ENCODE data around the gene PTPRN2. TPM values are rescaled to one million over a fixed set of nuclear protein-coding genes. Genes with fewer than 3 reads are reported as not detected.

The PTPRN2 gene
- total RNA-seq, 4 donors from 2014 or later, result 2.0 to 9.5 (median 2.6) TPM

DNA sequence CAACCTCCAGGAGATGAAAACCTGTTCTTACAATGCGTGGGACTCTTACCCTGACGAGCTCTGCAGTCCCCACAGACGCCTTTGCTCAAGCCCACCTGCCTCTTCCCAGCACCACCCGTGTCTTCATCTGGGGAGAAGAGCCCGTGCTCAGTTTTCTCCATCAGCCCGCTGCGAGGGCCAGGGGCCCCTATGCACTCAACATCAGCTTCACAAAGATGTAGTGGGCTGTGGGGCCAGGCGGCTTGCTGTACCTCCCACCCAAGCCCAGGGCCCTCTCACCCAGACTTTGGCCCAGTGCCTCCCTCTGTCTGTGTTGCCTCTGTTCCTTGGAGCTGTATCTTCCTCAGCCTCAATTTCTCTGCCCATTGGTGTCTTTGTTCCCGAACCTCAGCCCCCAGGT is 814.3 kb downstream of the PTPRN2 start:
- DNase-seq (ENCODE audit: low spot score) (no peak), ATAC-seq (ENCODE audit: low FRiP score) (no peak)
- TF ChIP-seq, protein P1, sequence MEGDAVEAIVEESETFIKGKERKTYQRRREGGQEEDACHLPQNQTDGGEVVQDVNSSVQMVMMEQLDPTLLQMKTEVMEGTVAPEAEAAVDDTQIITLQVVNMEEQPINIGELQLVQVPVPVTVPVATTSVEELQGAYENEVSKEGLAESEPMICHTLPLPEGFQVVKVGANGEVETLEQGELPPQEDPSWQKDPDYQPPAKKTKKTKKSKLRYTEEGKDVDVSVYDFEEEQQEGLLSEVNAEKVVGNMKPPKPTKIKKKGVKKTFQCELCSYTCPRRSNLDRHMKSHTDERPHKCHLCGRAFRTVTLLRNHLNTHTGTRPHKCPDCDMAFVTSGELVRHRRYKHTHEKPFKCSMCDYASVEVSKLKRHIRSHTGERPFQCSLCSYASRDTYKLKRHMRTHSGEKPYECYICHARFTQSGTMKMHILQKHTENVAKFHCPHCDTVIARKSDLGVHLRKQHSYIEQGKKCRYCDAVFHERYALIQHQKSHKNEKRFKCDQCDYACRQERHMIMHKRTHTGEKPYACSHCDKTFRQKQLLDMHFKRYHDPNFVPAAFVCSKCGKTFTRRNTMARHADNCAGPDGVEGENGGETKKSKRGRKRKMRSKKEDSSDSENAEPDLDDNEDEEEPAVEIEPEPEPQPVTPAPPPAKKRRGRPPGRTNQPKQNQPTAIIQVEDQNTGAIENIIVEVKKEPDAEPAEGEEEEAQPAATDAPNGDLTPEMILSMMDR (IDR thresholded peaks at IDR 0.05), result no peak

DNA sequence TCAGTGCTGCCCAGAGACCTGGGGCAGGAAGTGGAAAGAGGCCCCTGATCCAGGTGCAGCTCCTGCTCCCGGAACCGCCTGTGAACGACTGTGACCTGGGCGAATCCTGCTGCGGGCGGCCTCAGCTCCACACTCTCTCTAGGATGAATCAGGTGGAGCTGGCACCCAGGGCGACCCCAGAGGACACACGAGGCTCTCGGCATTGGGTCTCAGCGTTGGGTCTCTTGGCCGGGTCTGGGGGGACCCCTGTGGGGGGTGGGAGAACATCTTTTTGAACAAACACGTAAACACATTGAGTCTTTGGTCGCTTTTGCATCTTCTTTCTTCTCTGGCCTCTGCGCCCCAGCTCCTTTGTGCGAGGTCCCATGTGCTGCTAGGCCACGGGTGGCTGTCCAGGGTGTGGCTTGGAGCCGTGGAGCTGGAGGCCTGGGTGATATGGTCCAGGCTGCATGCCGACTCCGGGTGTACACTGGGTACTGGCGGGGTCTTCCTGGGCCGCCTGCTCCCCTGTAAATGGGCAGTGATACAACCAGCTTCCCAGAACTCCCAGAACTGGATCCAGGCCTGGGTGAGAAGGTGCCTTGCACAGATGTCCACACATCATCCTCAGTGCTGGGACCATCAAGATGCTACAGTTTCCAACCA is 815.0 kb downstream of the PTPRN2 start:
- TF ChIP-seq, protein P1 (IDR thresholded peaks at IDR 0.05), result no peak
- ATAC-seq (ENCODE audit: low FRiP score), result no peak
- DNase-seq (ENCODE audit: low spot score), result no peak

DNA sequence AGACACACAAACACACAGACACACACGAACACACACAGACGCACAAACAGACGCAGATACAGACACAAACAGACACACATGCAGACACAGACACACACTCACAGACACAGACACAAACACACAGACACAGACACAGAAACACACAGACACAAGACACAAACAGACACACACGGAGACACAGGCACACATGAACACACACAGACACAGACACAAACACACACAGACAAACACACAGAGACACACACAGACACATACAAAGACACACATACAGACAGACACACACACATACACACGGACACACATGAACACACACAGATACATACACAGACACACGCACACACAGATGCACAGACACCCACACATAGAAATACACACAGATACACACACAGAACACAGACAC is 815.9 kb downstream of the PTPRN2 start:
- TF ChIP-seq, protein P1 (IDR thresholded peaks at IDR 0.05), result no peak
- ATAC-seq (ENCODE audit: low FRiP score) (no peak), DNase-seq (ENCODE audit: low spot score) (no peak)

DNA sequence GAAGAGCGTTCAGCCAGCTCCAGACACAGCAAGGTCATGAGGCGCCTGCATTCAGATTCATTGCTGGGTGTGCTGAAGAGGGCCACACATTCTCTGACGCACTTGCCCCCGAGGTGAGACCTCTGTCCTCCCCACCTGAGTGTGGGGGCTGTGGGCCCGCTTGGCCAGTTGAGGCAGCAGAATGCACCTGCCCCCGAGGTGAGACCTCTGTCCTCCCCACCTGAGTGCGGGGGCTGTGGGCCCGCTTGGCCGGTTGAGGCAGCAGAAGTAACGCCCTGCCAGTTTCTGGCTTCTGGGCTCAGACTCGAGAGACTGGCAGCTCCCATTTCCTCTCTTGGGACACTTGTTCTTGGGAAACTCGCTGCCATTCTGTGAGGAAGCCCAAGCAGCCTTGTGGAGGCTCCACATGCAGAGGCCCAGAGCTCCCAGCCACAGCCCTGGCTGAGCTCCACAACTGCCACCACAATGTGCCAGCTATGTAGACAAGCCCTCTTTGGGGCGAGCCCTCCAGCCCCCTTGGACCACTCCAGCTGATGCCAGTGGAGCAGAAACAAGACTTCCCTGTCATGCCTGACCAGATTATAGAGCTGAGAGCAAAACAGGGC is 816.8 kb downstream of the PTPRN2 start:
- ATAC-seq (ENCODE audit: low FRiP score) (no peak), DNase-seq (ENCODE audit: low spot score) (no peak)
- TF ChIP-seq, protein P1 (IDR thresholded peaks at IDR 0.05), result no peak

DNA sequence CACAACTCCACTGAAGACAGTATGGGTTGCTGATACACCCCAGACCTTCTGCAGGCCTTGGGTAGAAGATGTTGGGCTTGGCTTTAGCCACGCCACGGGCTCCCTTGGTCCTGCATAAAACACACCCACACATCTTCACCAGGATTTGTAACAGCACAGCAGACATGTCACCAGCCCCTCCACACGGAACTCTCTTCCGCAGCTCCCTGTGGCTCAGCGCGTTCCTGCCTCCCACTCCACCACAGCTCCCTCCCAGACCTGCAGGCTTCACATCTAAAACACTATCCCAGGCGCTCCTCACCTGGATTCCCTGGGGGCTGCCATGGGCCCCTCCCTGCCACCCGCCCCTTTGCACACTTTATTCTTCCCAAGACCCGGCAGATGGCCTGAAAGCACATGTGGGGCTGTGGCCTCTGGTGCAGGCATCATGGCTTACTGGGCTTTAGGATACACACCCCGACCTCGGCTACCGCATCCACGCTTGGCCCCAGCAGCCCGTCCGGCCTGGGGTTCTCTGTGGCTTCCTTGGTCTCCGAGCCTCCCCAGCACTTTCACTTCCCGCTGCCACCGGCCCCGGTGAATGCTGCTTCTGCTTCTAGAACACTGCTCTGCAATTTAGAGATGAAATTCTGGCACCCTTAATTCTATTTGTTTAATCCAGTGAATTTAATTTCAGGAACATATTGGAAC is 818.0 kb downstream of the PTPRN2 start:
- TF ChIP-seq, protein P1 (IDR thresholded peaks at IDR 0.05), result no peak
- no peak for ATAC-seq (ENCODE audit: low FRiP score)
- DNase-seq (ENCODE audit: low spot score), result no peak

DNA sequence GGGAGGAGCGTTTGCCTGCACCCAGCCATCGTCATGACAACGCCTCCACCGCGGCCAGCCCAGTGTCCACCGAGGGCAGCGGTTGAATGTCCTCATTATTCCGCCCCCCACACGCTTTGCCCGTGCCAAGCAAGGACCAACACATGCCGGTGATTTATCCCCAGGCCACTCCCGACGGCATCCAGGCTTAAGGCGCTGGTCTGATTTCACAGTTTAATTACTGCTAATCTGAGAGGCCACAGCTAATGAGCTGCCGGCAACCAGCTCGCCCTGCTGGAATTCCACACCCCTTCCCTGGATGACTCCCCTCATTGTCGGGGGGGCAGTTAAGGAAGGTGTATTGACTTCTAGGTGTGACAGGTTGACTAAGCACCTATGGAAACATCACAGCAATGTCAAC is 818.5 kb downstream of the PTPRN2 start:
- DNase-seq (ENCODE audit: low spot score), result no peak
- ATAC-seq (ENCODE audit: low FRiP score), result no peak
- TF ChIP-seq, protein P1 (IDR thresholded peaks at IDR 0.05), result no peak

Measured in omental fat pad (tissue), 4 donors.